NCI-H2196 treated with DMSO at 0.1 percent for 48 hours (cell line): ENCODE results near the gene PCBP4.

Experiments used
- DNase-seq: peaks from one replicate; lab custom pipeline; 2025; ENCODE audit not compliant: unreplicated experiment; lab: John Stamatoyannopoulos, UW

The PCBP4 gene

GRCh38 chr3:51958603-51959521 lies 8.4 kb downstream of the PCBP4 start:
- DNase-seq = no peak

DNA sequence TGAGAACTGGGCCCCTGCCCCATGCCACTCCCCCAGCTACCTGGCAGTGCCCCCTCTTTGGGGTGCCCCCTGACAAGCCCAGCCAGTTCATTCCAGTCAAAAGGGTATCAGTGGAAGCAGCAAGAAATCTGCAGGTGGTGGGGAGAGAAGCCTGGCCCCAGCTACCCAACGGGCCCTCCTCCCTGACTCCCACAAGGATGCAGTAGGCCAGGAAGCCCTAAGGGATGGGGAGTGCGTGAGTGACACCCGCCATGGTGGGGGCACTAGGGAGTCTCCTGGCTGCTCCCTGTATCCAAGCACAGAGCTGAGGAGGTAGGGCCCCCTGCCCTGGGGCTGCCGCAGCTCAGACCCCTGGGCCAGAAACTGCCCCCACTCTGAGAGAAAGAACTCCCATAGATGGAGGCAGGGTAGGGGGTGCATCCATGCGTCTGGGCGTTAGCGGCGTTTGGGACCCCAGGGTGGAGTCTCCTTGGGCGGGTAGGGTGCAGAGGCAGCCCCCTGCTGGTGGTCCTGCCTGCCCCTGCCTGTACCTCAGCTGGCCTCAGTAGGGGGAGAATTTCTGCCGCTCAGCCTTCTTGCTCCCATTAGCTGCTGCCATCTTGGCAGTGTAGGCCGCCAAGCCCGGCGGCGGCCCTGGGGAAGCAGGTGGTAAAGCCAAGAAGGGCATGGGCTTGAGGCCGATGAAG lies 9.6 kb downstream of the PCBP4 start:
- no peak for DNase-seq

DNA sequence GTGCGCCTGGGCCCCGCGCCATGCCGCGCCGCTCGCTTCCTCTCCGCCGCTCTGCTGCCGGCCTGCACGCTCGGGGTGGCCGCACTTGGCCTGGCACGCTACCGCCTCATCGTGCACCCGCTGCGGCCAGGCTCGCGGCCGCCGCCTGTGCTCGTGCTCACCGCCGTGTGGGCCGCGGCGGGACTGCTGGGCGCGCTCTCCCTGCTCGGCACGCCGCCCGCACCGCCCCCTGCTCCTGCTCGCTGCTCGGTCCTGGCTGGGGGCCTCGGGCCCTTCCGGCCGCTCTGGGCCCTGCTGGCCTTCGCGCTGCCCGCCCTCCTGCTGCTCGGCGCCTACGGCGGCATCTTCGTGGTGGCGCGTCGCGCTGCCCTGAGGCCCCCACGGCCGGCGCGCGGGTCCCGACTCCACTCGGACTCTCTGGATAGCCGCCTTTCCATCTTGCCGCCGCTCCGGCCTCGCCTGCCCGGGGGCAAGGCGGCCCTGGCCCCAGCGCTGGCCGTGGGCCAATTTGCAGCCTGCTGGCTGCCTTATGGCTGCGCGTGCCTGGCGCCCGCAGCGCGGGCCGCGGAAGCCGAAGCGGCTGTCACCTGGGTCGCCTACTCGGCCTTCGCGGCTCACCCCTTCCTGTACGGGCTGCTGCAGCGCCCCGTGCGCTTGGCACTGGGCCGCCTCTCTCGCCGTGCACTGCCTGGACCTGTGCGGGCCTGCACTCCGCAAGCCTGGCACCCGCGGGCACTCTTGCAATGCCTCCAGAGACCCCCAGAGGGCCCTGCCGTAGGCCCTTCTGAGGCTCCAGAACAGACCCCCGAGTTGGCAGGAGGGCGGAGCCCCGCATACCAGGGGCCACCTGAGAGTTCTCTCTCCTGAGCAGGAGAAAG lies 11.1 kb downstream of the PCBP4 start:
- DNase-seq = no peak

- no peak for DNase-seq
Measured at GRCh38 chr3:51955175-51955892, 11.9 kb downstream of the PCBP4 start, which contains the start of gene GPR62. Gene GPR62, plus strand, starts transcription at chr3:51955381. Its CDS starts 272 bp downstream, at chr3:51955653.

GRCh38 chr3:51954713-51955112 lies 12.5 kb downstream of the PCBP4 start:
- no peak for DNase-seq

DNA sequence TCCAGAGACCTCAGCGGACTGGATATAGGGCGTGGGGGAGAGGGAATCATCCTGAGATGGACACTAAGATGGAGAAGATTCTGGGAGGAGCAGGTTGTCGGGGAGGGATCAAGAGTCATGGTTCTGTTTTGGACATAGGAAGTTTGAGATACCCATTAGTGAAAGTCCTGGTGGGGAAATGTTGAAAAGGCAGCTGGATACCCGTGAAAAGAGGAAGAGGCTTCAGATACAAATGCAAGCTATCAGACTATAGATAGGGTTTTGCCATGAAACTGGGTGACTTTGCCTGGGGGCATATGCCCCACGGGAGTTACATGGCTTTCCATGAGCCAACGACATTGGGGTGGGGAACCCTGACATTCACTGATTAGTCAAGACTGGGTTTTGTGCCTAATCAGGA lies 13.1 kb downstream of the PCBP4 start:
- no peak for DNase-seq

GRCh38 chr3:51953445-51953844 lies 13.8 kb downstream of the PCBP4 start:
- no peak for DNase-seq

GRCh38 chr3:51950899-51951298 lies 16.4 kb downstream of the PCBP4 start:
- DNase-seq = no peak

DNA sequence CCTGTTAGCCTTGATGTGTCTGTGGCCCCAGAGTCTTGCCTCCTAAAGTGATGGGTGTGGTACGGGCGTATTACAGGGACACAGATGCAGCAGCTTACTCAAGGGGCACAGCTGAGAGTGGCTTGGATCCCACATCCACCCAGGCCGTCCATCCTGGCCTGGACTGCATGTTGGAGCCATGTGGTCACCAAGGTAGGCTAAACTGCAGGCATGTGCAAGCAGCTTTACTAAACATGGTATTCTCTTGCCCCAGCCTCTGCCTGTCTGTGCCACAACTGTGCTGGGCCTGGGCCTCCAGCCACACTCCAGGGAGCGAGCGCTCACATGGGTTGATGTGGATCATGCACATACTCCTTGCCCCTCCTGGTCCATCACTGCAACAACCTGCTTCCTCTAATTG lies 18.1 kb downstream of the PCBP4 start:
- no peak for DNase-seq

GRCh38 chr3:51948016-51948580 lies 19.2 kb downstream of the PCBP4 start:
- DNase-seq = no peak

DNA sequence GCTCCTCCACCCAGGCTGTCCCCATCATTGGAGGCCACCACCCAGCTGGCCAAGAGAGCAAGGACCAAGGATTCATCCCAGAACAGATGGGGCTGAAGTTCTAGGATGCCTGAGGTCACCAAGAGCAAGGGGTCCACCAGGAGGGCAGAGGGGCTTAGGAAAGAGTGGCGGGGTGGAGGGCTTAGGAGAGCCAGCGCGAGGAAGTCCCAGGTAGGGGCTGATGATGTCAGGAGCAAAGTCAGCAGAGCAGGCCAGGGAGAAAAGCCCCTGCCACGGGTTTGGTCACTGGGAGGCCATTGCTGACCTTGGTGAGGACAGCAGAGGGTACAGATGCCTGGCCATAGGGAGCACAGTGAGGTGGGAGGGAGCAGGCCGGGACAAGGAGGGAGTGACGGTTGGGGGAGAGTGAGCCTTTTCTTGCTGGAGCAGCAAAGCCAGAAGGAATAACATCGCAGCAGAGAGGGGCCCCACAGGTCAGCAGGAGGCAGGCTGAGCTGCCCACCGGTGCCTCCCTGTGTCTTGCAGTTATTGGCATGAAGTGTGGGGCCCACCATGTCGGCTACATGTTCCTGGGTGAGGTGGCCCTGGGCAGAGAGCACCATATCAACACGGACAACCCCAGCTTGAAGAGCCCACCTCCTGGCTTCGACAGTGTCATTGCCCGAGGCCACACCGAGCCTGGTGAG lies 19.9 kb downstream of the PCBP4 start:
- no peak for DNase-seq

- DNase-seq = no peak
Measured at GRCh38 chr3:51946796-51947195, 20.5 kb downstream of the PCBP4 start.

DNA sequence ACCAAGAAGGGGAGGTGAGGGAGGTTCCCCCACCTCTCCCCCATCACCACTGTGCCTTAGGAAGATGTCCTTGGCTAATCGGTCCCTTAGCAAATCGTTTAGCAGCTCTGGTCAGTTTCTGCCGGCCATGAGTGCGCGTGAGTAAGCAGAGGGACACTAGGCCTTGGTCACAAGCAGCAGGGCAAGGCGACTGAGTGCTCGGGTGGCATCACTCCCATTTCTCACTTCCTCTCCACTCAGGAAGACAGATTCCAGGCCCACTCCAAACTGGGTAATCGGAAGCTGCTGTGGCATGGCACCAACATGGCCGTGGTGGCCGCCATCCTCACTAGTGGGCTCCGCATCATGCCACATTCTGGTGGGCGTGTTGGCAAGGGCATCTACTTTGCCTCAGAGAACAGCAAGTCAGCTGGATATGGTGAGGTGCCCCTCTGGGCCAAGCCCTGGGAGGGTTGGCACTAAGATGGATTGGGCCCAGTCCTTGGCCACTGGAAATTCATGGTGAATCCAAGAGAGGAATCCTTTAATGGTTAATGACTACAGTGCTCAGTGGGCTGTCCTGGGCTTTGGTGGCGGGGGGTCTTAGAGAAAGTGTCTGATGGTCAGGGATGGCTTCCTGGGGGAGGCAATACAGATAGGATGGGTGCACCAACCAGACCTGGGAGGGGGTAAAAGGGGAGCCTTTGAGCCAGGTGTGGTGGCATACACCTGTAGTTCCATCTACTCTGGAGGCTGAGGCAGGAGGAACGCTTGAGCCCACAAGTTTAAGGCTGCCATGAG lies 21.1 kb downstream of the PCBP4 start:
- DNase-seq = no peak

- DNase-seq = no peak
Measured at GRCh38 chr3:51945031-51945840, 22.0 kb downstream of the PCBP4 start.

DNA sequence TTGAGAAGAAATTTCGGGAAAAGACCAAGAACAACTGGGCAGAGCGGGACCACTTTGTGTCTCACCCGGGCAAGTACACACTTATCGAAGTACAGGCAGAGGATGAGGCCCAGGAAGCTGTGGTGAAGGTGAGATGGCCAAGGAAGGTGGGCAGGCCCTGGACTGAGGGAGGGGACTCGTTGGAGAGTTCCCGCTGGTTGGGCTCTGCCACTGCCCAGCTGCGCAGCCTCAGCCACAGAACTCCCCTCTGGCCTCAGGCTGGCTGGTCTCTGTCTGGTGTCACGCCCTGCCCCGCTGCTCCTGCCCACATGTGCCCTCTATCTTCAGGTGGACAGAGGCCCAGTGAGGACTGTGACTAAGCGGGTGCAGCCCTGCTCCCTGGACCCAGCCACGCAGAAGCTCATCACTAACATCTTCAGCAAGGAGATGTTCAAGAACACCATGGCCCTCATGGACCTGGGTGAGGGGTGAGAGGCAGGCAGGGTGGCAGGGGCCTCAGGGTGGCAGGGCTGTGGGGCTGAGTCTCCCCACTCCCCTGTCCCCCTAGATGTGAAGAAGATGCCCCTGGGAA lies 22.7 kb downstream of the PCBP4 start:
- DNase-seq = no peak

- DNase-seq = no peak
Measured at GRCh38 chr3:51943451-51944391, 23.5 kb downstream of the PCBP4 start.
